Measurements from ENCODE around the gene PPCDC. TPM values are rescaled to one million over a fixed set of nuclear protein-coding genes. Genes with fewer than 3 reads are reported as not detected.
A peak's percentile ranks its signal among the peaks of the same experiment; 100 is the strongest.
"Not testable (repeated sequence)": the region's sequence is repeated elsewhere in the genome, so short reads cannot be mapped to it uniquely, and the experiment has no call there.

The PPCDC gene
- total RNA-seq, 1 donor from 2014 or later: 17.3 TPM

GRCh38 chr15:75065851-75066509 is 42.6 kb downstream of the PPCDC start:
- DNase-seq (ENCODE audit: low spot score): no peak

- no peak for DNase-seq (ENCODE audit: low spot score)
These were observed 43.9 kb downstream of the PPCDC start for GRCh38 chr15:75067123-75067830.

GRCh38 chr15:75068748-75069147 is 45.4 kb downstream of the PPCDC start:
- no peak for DNase-seq (ENCODE audit: low spot score)

- DNase-seq (ENCODE audit: low spot score): no peak
These were observed 46.0 kb downstream of the PPCDC start for GRCh38 chr15:75069301-75069925.

- no peak for DNase-seq (ENCODE audit: low spot score)
These were observed 47.3 kb downstream of the PPCDC start for GRCh38 chr15:75070674-75071073.

- DNase-seq (ENCODE audit: low spot score): peak; percentile 23
These were observed 49.8 kb downstream of the PPCDC start for GRCh38 chr15:75073197-75073596.

- DNase-seq (ENCODE audit: low spot score): no peak
These were observed 52.9 kb downstream of the PPCDC start for GRCh38 chr15:75076277-75076676.

- not testable (repeated sequence) for DNase-seq (ENCODE audit: low spot score)
These were observed 54.2 kb downstream of the PPCDC start for GRCh38 chr15:75077551-75077961.

- no peak for DNase-seq (ENCODE audit: low spot score)
These were observed 57.8 kb downstream of the PPCDC start for GRCh38 chr15:75081150-75081549.

GRCh38 chr15:75082689-75083088 is 59.3 kb downstream of the PPCDC start:
- DNase-seq (ENCODE audit: low spot score): no peak

GRCh38 chr15:75085708-75086107 is 62.3 kb downstream of the PPCDC start:
- not testable (repeated sequence) for DNase-seq (ENCODE audit: low spot score)

- DNase-seq (ENCODE audit: low spot score): no peak
These were observed 66.3 kb downstream of the PPCDC start for GRCh38 chr15:75089456-75090387.

- DNase-seq (ENCODE audit: low spot score): peak; percentile 58
These were observed 67.0 kb downstream of the PPCDC start for GRCh38 chr15:75090388-75090734.

- DNase-seq (ENCODE audit: low spot score): no peak
These were observed 68.4 kb downstream of the PPCDC start for GRCh38 chr15:75091814-75092213.

- not testable (repeated sequence) for DNase-seq (ENCODE audit: low spot score)
These were observed 71.6 kb downstream of the PPCDC start for GRCh38 chr15:75094961-75095478.

- no peak for DNase-seq (ENCODE audit: low spot score)
These were observed 72.2 kb downstream of the PPCDC start for GRCh38 chr15:75095594-75095993.

- DNase-seq (ENCODE audit: low spot score): no peak
These were observed 74.5 kb downstream of the PPCDC start for GRCh38 chr15:75097939-75098338.

- no peak for DNase-seq (ENCODE audit: low spot score)
These were observed 75.0 kb downstream of the PPCDC start for GRCh38 chr15:75098404-75098803.
